Activated T-cell treated with anti-CD3 and anti-CD28 coated beads, Interleukin-2, amount 50 U/mL, for 4 hours (primary cell): Measurements from ENCODE around the gene EMB. TPM values are rescaled to one million over a fixed set of nuclear protein-coding genes. Genes with fewer than 3 reads are reported as not detected.
"Not testable (repeated sequence)": the region's sequence is repeated elsewhere in the genome, so short reads cannot be mapped to it uniquely, and the experiment has no call there.

Source experiments
- ATAC-seq, 2 donors: fragments of 200-7000 bp; cut with Tn5 transposase; one replicate each; pipeline ENCODE4 v1.10.0; 2021
- DNase-seq: peaks from one replicate; pipeline ENCODE4 v3.0.0-alpha.2; 2020
- H3K27me3 Mint-ChIP-seq: one replicate; pipeline ENCODE4 v1.8.0; 2021; ENCODE audit warnings: low read depth, mixed read lengths
- H3K36me3 Mint-ChIP-seq: one replicate; pipeline ENCODE4 v1.8.0; 2022; ENCODE audit warnings: mixed read lengths; ENCODE audit not compliant: insufficient read depth
- H3K4me1 Mint-ChIP-seq: one replicate; pipeline ENCODE4 v1.8.0; 2021; ENCODE audit warnings: low read depth, mixed read lengths
- H3K4me3 Mint-ChIP-seq: one replicate; pipeline ENCODE4 v1.8.0; 2021; ENCODE audit warnings: mild to moderate bottlenecking, moderate library complexity, mixed read lengths
- H3K9me3 Mint-ChIP-seq: one replicate; pipeline ENCODE4 v1.8.0; 2021; ENCODE audit warnings: mixed read lengths
- total RNA-seq, 3 donors: library from RNA; stranded (reverse); gene quantifications; one replicate each; pipeline ENCODE4 v1.2.1, GENCODE V29; 2021

EMB gene, protein sequence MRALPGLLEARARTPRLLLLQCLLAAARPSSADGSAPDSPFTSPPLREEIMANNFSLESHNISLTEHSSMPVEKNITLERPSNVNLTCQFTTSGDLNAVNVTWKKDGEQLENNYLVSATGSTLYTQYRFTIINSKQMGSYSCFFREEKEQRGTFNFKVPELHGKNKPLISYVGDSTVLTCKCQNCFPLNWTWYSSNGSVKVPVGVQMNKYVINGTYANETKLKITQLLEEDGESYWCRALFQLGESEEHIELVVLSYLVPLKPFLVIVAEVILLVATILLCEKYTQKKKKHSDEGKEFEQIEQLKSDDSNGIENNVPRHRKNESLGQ
- 10 to 100 TPM; 42.1 to 61.6 (median 57.2) TPM for total RNA-seq

DNA sequence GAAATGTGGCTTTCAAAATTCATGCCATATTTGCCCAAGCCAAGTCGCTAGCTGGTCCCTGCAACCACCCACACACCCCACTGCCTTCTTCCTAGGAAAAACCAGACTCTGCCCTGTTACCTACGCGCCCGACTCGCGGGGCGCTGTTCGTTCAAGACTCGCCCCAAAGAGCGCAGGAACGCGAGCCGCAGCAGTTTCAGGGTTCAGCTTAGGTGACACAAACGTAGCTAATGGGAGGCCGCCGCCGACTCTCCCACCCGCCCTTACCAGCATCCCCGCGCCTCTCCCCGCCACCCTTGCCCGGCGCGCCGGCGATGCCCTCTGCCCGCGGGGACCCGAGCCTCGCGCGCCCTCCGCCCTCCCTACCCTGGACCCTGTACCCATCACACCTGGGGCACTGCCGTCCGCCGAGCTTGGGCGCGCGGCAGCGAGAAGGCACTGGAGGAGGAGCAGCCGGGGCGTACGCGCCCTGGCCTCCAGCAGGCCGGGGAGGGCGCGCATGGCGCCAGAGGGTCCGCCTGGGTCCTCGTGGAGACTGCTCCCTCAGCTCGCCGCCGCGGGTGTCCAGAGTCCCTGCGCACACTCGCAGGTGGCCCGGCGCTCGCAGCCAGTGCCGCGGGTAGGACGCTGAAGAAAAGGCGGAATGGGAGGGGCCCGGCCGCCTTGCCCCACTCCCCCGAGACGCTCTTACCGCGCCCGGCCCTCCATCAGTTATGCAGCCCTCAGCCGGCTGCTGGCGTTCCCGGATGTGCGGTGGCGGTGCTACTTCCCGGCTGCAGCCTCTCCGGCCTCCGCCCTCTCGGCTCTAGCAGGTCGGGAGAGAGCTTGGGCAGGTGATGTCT is at the start of gene EMB:
EMB (minus strand) TSS at position 638 of the 842 bp plus-strand sequence; CDS start at position 501, 137 bp downstream.
- H3K4me3 Mint-ChIP-seq: peak within 1 kb of the TSS; percentile 94
- peak; percentile 75 for DNase-seq
- no peaks in the 10 kb centered on the region for H3K27me3 Mint-ChIP-seq
- peaks cover 77% of the 10 kb centered on the region for H3K4me1 Mint-ChIP-seq
- H3K9me3 Mint-ChIP-seq: no peaks in the 10 kb centered on the region
- peak; percentile 82 to 86 for ATAC-seq
- peaks cover 6% of the 10 kb centered on the region for H3K36me3 Mint-ChIP-seq

DNA sequence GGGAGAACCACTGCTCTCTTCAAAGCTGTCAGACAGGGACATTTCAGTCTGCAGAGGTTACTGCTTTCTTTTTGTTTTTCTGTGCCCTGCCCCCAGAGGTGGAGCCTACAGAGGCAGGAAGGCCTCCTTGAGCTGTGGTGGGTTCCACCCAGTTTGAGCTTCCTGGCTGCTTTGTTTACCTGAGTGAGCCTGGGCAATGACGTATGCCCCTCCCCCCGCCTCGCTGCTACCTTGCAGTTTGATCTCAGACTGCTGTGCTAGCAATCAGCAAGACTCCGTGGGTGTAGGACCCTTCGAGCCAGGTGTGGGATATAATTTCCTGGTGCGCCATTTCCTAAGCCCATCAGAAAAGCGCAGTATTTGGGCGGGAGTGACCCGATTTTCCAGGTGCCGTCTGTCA is 48.4 kb upstream of the EMB start:
- peak; percentile 8 for DNase-seq
- H3K27me3 Mint-ChIP-seq, H3K4me3 Mint-ChIP-seq, ATAC-seq, H3K36me3 Mint-ChIP-seq: not testable (repeated sequence)
- Mint-ChIP-seq H3K4me1 (peaks cover 25% of the 10 kb centered on the region), H3K9me3 (peaks cover 12% of the 10 kb centered on the region)

DNA sequence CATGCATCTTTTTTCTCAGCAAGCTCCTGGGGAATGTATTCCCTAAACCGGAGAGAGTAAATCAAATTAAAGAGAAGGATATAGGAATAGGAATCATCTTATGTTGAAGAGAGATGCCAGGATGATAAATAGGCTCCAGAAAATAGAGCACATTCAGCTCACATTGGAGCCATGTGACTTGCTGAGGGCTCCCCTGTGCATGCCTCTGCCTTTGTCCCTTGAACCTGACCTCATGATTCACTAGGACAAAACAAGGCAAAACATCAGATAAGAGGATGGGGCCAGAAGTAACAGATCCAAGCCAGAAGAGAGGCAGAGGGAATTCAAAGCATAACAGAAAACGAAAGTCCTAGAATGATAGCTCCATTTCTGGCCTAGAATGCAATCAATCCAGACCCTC is 37.7 kb upstream of the EMB start:
- peaks cover 18% of the 10 kb centered on the region for H3K4me1 Mint-ChIP-seq
- H3K4me3 Mint-ChIP-seq, ATAC-seq: not testable (repeated sequence)

DNA sequence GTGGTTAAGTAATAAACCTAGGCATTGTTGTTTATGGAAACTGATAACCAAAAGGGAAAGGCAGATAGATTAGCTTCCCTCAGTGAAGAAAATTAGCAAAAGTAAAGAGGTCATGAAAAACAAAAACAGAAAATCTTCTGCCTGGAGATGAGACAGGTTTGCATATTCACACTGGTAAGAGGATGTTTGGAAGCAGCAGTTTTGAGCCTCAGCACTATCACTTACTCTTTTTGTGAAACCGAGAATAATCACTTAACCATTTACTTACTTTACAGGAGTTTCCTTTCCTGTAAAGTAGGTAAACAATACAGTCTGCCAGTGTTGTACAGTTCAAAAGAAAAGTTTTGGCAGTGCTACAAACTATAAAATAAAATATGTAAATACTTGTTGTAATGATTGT is 35.5 kb upstream of the EMB start:
- ATAC-seq (no peak), DNase-seq (no peak)
- Mint-ChIP-seq H3K4me1 (peaks cover 18% of the 10 kb centered on the region), H3K27me3 (no peaks in the 10 kb centered on the region), H3K36me3 (peaks cover 5% of the 10 kb centered on the region), H3K9me3 (peaks cover 3% of the 10 kb centered on the region), H3K4me3 (no peak overlapping the region)

More for the DNA sequence above, 37.7 kb upstream of the EMB start:
- H3K9me3 Mint-ChIP-seq, H3K36me3 Mint-ChIP-seq, H3K27me3 Mint-ChIP-seq, DNase-seq: not testable (repeated sequence)

DNA sequence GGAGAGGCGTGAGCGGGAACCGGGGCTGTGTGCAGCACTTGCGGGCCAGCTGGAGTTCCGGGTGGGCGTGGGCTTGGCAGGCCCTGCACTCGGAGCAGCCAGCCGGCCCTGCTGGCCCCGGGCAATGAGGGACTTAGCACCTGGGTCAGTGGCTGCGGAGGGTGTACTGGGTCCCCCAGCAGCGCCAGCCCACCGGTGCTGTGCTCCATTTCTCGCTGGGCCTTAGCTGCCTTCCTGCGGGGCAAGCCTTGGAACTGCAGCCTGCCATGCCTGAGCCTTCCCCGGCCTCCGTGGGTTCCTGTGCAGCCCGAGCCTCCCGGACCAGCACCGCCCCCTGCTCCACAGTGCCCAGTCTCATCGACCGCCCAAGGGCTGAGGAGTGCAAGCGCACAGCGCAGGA is 23.9 kb upstream of the EMB start:
- not testable (repeated sequence) for H3K9me3 Mint-ChIP-seq, ATAC-seq, H3K36me3 Mint-ChIP-seq, H3K27me3 Mint-ChIP-seq, DNase-seq, H3K4me1 Mint-ChIP-seq, H3K4me3 Mint-ChIP-seq

DNA sequence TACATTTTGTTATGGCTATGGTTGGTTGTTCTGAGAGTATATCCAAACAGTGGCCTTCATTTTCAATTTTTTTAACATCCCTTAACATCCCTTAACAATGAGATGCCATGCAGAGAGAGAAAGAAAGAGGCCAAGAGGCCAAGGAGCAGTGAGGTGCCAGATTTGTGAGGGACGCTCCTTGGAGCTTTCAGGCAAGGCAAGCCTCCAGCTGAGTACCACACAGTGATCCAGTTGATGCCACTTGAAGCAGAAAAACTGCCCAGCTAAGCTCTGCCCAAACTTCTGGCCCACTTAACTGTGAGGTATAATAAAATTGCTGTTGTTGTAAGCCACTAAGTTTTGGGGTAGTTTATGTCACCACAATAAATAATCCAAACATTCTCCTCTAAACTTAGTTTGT is 22.6 kb upstream of the EMB start:
- Mint-ChIP-seq H3K4me3 (no peak overlapping the region), H3K36me3 (peaks cover 2% of the 10 kb centered on the region), H3K27me3 (no peaks in the 10 kb centered on the region), H3K4me1 (peaks cover 9% of the 10 kb centered on the region), H3K9me3 (peaks cover 7% of the 10 kb centered on the region)
- no peak for ATAC-seq
- no peak for DNase-seq

DNA sequence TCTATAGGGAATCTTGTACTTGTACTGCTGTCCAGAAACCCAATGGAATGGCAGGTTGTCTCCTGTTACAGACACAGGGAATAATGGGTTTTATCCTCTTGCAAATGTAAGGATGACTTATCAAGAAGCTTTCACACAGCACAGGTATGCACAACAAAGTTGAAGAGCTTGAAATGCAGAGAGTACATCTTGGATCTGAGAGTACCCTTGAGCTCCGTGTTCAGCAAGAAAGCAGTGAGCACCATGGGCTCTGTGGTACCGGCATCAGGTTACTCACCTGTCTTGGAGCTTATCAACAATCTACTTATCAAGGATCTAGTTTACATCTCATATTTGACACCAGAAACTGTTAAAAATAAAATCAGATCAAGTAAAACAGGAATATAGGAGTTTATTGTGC is 22.0 kb upstream of the EMB start:
- ATAC-seq: no peak

DNA sequence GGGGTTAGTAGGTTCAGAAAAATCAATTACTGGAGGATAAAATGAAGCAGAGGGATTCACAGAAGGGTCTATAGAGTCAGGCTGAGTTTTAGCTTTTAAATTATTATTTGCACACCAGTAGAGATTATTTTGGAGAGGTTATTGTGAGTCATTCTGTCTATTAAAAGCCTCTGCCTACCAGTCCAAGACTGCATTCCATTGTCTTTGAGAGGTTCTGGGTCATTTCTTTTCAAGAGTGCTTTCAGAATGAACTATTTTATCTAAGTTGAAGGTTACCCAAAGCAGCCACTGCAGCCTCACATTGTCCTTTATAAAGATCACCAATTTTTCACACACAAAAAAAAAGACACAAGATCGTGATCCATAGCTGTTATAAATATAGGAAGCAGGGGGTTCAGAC is 21.5 kb upstream of the EMB start:
- H3K4me1 Mint-ChIP-seq: peaks cover 20% of the 10 kb centered on the region
- H3K27me3 Mint-ChIP-seq, DNase-seq, H3K36me3 Mint-ChIP-seq, H3K4me3 Mint-ChIP-seq, H3K9me3 Mint-ChIP-seq, ATAC-seq: not testable (repeated sequence)

More for the DNA sequence above, 22.0 kb upstream of the EMB start:
- H3K36me3 Mint-ChIP-seq: peaks cover 2% of the 10 kb centered on the region
- peaks cover 15% of the 10 kb centered on the region for H3K4me1 Mint-ChIP-seq
- H3K9me3 Mint-ChIP-seq: peaks cover 7% of the 10 kb centered on the region
- H3K27me3 Mint-ChIP-seq: no peaks in the 10 kb centered on the region
- H3K4me3 Mint-ChIP-seq: no peak overlapping the region
- no peak for DNase-seq

DNA sequence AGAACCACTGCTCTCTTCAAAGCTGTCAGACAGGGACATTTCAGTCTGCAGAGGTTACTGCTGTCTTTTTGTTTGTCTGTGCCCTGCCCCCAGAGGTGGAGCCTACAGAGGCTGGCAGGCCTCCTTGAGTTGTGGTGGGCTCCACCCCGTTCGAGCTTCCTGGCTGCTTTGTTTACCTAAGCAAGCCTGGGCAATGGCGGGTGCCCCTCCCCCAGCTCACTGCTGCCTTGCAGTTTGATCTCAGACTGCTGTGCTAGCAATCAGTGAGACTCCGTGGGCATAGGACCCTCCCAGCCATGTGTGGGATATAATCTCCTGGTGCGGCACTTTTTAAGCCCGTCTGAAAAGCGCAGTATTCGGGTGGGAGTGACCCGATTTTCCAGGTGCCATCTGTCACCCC is 17.3 kb upstream of the EMB start:
- not testable (repeated sequence) for H3K36me3 Mint-ChIP-seq, DNase-seq, H3K4me3 Mint-ChIP-seq, ATAC-seq, H3K27me3 Mint-ChIP-seq
- peaks cover 26% of the 10 kb centered on the region for H3K9me3 Mint-ChIP-seq
- H3K4me1 Mint-ChIP-seq: peaks cover 23% of the 10 kb centered on the region

DNA sequence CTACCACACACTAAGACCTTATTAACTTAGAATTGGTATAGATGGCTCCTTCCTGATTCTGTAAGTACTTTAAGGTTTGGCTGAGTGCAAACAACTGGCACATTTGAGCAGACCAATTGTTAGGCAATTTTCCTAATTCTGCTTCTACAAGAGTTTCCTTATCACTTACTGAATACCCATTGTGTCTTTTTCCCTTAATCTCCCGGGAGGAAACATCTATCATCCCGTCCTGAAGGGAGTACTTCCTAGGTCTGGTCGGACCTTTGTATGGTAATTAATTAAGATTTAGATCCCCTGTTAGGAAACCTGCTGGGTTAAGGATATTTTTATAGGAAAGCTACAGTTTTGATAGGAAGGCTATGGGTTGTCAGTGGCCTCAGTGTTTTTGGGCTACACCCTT is 8.2 kb upstream of the EMB start:
- not testable (repeated sequence) for H3K36me3 Mint-ChIP-seq, H3K4me3 Mint-ChIP-seq

DNA sequence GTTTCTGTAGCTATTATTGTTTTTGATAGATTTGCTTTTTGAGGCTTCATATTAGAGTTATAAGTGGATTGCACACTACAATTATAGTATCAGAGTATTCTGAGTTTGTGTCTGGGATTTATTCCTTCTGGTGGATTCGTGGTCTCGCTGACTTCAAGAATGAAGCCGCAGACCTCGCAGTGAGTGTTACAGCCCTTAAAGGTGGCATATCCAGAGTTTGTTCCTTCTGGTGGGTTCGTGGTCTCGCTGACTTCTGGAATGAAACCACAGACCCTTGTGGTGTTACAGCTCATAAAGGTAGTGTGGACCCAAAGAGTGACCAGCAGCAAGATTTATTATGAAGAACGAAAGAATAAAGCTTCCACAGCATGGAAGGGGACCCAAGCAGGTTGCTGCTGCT is 6.9 kb upstream of the EMB start:
- H3K27me3 Mint-ChIP-seq: no peaks in the 10 kb centered on the region
- H3K36me3 Mint-ChIP-seq: no peaks in the 10 kb centered on the region
- H3K9me3 Mint-ChIP-seq: peaks cover 4% of the 10 kb centered on the region
- DNase-seq (no peak), ATAC-seq (no peak)
- no peak overlapping the region for H3K4me3 Mint-ChIP-seq
- H3K4me1 Mint-ChIP-seq: peaks cover 51% of the 10 kb centered on the region

More for the DNA sequence above, 8.2 kb upstream of the EMB start:
- ATAC-seq, H3K27me3 Mint-ChIP-seq, DNase-seq: not testable (repeated sequence)
- Mint-ChIP-seq H3K9me3 (peaks cover 10% of the 10 kb centered on the region), H3K4me1 (peaks cover 45% of the 10 kb centered on the region)

DNA sequence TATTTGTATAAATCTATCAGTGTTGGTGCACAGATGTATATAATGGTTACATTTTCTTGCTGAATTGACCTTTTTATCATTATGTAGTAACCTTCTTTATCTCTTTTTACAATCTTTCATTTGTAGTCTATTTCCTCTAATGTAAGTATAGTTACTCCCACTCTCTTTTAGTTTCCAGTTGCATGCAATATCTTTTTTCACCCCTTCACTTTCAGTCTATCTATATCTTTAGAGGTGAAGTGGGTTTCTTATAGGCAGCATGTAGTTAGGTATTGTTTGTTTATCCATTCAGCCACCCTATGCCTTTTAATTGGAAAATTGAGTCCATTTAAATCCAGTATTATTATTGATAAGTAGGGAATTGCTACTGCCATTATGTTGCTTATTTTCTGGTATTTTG is 6.1 kb upstream of the EMB start:
- H3K9me3 Mint-ChIP-seq: peaks cover 4% of the 10 kb centered on the region
- no peaks in the 10 kb centered on the region for H3K36me3 Mint-ChIP-seq
- no peak overlapping the region for H3K4me3 Mint-ChIP-seq
- H3K4me1 Mint-ChIP-seq: peaks cover 58% of the 10 kb centered on the region
- H3K27me3 Mint-ChIP-seq: no peaks in the 10 kb centered on the region
- no peak for DNase-seq
- ATAC-seq: peak in 1 of 2 donors; percentile 52

DNA sequence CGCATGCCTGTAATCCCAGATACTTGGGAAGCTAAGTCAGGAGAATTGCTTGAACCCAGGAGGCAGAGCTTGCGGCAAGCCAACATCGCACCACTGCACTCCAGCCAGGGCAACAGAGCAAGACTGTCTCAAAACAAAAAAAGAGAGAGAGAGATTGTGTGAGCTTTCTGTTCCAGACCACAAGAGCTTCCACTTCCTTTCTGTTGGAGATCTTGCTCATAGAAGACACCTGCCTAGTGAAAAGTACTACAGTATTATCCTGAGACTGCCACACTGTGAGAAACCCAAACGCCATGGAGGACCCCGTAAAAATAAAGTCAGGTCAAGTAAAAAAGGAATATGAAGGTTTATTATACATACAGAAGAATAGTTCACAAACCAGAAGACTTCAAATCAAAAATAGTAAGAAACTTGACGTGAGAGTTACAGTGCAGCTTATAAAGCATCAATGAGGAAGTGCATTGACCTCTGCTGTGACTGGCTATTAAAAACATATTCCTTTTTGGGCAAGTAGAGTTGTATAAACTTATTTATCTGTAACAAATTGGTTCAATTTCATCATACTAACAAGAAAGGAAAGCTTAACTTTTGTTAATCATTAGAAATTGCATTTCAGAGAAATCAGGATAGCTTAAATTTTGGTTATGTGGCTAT is 4.3 kb upstream of the EMB start:
- peaks cover 4% of the 10 kb centered on the region for H3K9me3 Mint-ChIP-seq
- peak overlapping the region; percentile 72 for H3K4me3 Mint-ChIP-seq
- H3K27me3 Mint-ChIP-seq: no peaks in the 10 kb centered on the region
- ATAC-seq: peak in 1 of 2 donors; percentile 13
- peaks cover 68% of the 10 kb centered on the region for H3K4me1 Mint-ChIP-seq
- no peaks in the 10 kb centered on the region for H3K36me3 Mint-ChIP-seq
- DNase-seq: no peak
